GM12874 (cell line): ENCODE data around the gene BANK1.

Experiments
- CTCF ChIP-seq: IDR thresholded peaks from 2 replicates; pipeline ENCODE4 v1.5.1; 2011; ENCODE audit warnings: low read depth, mild to moderate bottlenecking, control low read depth, low read length, moderate library complexity; ENCODE audit not compliant: insufficient read depth

Gene BANK1

GRCh38 chr4:102031406-102031805 lies 240.9 kb downstream of the BANK1 start:
- TF ChIP-seq CTCF = no peak

DNA sequence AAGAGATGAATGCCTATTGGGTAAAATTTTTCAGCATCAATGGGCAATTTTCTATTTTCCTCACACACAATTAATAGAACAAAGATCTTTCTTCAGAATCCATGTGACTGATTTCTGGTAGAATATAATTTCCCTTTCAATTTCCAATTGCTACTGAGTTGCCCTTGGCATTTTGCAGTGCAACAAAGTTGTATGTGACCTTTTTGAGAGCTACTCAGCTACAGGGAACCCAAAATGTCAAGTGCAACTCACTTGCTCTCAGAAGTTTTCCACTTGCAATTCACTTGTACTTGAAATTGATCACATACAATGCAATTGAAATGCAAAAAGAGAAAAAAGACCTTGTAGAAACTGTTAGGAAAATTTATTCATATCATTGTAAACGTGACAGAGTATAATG lies 245.5 kb downstream of the BANK1 start:
- no peak for TF ChIP-seq CTCF

DNA sequence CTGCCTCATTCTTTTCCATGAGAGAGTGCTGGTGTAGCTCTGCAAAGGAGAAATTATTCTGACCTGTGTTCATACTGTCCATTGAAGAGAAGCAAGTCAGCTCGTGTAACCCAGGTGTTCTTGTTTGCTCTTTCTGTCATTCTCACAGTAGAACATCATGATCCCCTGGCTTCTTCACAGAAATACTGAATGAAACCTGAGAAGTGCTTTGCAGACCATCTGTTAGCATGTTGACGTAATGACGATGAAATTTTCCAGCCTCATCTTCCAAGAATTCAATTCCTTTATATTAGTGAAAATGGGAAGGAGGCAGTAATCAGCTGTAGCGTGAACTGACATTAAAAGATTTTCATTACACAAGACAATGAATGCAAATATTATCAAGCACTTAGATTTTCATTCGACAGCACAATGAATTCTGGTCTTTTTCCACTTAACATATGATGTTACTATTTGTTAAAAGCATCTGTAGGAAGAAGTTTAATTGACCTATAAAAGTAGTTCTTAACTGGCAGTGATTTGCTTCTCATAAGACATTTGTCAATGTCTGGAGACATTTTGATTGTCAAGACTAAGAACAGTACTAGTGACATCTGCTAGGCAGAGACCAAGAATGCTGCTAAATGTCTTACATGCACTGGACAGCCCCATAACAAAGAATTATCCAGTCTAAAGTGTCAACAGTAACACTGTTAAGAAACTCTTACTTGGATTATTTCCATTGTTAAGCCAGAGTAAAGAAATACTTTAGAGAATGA lies 246.3 kb downstream of the BANK1 start:
- TF ChIP-seq CTCF = no peak

DNA sequence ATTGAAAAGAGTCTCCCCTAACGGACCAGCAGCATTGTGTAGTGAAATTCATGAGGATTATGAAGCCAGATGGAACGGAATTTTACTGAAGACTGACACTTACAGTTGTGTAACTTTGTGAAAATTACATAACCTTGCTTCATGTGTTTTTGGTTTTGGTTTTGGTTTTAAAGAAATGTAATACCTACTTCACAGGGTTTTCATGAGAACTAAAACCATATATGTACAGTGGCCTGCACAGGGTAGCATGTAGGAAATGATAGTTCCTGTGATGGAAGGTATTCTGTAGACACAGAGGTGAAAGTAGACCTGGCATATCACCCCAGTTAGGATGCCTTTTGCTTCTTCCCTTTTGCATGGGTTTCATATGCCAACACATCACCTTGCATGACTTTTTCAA lies 247.0 kb downstream of the BANK1 start:
- TF ChIP-seq CTCF = no peak

GRCh38 chr4:102042871-102043802 lies 252.6 kb downstream of the BANK1 start:
- no peak for TF ChIP-seq CTCF

- TF ChIP-seq CTCF = no peak
Observed at GRCh38 chr4:102047616-102048015, 257.1 kb downstream of the BANK1 start.

DNA sequence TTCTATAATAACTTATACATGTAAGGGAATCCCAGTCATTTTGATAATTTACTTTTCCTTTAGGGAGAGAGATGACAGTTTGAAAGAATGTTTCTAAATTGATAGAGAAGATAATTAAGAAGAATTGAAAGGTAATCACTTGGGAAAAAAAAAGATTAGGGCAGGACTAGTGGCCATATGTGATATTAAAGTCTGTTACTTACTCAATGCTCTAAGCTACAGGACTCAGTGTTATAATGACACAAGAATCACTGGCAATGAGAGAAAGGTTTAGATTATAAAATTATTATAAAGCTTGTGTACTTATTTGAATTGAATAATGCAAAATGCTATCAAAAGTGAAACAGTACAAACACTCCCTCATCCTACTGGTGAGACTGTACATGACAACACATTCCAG lies 265.3 kb downstream of the BANK1 start:
- no peak for TF ChIP-seq CTCF
